ENCODE results near the gene CFI. TPM values are rescaled to one million over a fixed set of nuclear protein-coding genes. Genes with fewer than 3 reads are reported as not detected.
A peak's percentile ranks its signal among the peaks of the same experiment; 100 is the strongest.

Gene CFI
- polyA plus RNA-seq, 1 experiment, result 0.53 TPM

GRCh38 chr4:109703664-109704361, 98.0 kb downstream of the CFI start:
- Histone ChIP-seq H3K27me3 (ENCODE audit: control insufficient read depth, insufficient read depth, low read length) (no peaks in the 10 kb centered on the region), H3K4me3 (ENCODE audit: low read depth, low read length) (peak overlapping the region; percentile 86), H3K9me3 (ENCODE audit: control insufficient read depth, insufficient read depth, low read length) (no peaks in the 10 kb centered on the region; the same call in 1 of the 2 replicates), H3K27ac (ENCODE audit: low read depth, low read length) (no peak overlapping the region)
- POLR2A ChIA-PET, result no interaction called here
- no peak for TF ChIP-seq CTCF (IDR thresholded peaks at IDR 0.05; ENCODE audit: low read depth, low read length)
- no peak for DNase-seq (ENCODE audit: low read depth, low spot score)
- CTCF ChIA-PET, result interaction anchor here (1.0 to 4.9 kb wide), 4 partner anchors 13 to 279 kb away, joined by 3 to 28 read pairs (median 5); partner anchors contain the start of gene PLA2G12A

DNA sequence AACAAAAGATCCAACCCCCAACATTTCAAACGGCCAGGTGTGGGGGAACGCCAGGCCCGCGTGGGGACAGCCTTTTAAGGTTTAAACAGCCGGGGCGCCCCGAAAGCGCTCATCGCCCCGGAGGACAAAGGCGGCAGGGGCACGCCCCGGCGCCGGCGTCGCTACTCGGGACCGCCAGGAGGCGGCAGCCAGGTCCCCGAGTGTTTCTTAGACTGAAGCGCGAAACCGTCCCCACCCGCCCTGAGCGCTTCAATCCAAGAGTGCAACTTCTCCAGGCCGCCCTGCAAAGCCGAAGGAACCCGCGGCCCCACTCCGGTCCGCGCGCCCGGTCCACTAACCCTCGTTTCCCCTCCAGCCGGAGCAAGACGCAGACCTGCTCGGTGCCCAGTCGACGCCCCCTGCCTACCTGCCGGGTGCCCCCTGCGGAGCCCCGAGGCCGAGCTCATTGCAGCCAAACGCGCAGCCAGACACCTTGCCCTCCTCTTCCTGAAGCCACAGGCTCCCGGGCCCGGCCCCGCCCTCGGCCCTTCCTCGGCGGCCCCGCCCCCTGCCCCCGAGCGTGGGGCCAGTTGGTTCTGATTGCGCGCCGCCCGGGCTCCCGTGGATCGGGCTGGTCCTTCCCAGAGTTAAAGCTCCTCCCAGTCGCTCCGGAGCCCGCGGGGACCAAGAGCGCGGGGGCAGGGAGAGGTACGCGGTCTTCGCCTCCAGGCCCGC, 98.7 kb downstream of the CFI start, which contains the start of gene CASP6:
CASP6 (minus strand) TSS at position 496 of the 714 bp plus-strand sequence; CDS start at position 446, 50 bp downstream.
- TF ChIP-seq CTCF (IDR thresholded peaks at IDR 0.05; ENCODE audit: low read depth, low read length), result peak; percentile 71
- Histone ChIP-seq H3K27ac (ENCODE audit: low read depth, low read length) (peak within 1 kb of the TSS; percentile 71), H3K27me3 (ENCODE audit: control insufficient read depth, insufficient read depth, low read length) (no peaks in the 10 kb centered on the region), H3K9me3 (ENCODE audit: control insufficient read depth, insufficient read depth, low read length) (no peaks in the 10 kb centered on the region; the same call in 1 of the 2 replicates), H3K4me3 (ENCODE audit: low read depth, low read length) (peak within 1 kb of the TSS; percentile 86)
- ChIA-PET POLR2A (interaction anchor here (0.7 kb wide), 2 partner anchors 185 to 1342 kb away, joined by 3 read pairs; no protein-coding TSS in a partner anchor), CTCF (interaction anchor here (1.0 to 4.9 kb wide), 4 partner anchors 14 to 278 kb away, joined by 3 to 28 read pairs (median 5); partner anchors contain the start of gene PLA2G12A)
- peak; percentile 21 for DNase-seq (ENCODE audit: low read depth, low spot score)

GRCh38 chr4:109701566-109702410, 100.0 kb downstream of the CFI start:
- peak overlapping the region; percentile 86 for H3K4me3 ChIP-seq (ENCODE audit: low read depth, low read length)
- H3K9me3 ChIP-seq (ENCODE audit: control insufficient read depth, insufficient read depth, low read length), result no peaks in the 10 kb centered on the region; the same call in 1 of the 2 replicates
- no peaks in the 10 kb centered on the region for H3K27me3 ChIP-seq (ENCODE audit: control insufficient read depth, insufficient read depth, low read length)
- H3K27ac ChIP-seq (ENCODE audit: low read depth, low read length), result peak overlapping the region; percentile 71
- no peak for TF ChIP-seq CTCF (IDR thresholded peaks at IDR 0.05; ENCODE audit: low read depth, low read length)
- DNase-seq (ENCODE audit: low read depth, low spot score), result no peak
- ChIA-PET POLR2A (interaction anchor here (0.7 kb wide), 1 partner anchor 56 kb away, joined by 4 read pairs; no protein-coding TSS in a partner anchor), CTCF (interaction anchor here (0.7 to 4.9 kb wide), 6 partner anchors 15 to 787 kb away, joined by 3 to 28 read pairs (median 3); no protein-coding TSS in a partner anchor)

DNA sequence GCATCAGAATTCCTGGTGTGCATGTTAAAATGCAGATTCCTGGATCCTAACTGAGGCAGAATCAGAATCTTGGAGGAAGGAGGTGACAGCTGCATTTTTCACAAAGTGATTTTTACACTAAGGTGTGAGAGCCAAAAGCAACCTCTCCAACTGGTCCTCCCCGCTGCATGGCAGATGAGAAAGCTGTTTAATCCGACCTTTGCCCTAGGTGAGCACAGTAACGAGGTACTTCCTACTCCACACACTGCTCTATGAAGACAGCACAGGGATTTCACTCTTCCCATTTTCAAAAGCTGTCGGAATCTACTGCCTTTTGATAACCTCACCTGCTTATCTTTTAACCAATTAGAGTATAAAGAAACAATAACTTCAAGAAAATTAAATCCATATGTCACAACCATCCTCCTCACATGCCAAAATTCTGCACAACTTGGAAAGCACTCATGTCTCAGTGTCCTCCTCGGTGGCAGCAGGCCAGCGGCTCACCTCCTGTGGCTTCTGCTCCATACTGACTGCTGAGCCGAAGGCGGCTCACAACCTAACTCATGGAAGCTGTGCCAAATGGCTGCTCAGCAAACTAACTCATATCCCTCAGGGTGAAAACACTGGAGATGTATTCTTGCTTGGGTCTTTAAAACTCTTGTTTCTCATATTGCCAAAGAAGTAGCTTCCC, 102.1 kb downstream of the CFI start:
- CTCF ChIA-PET, result interaction anchor here (0.6 to 4.9 kb wide), 7 partner anchors 9 to 644 kb away, joined by 3 to 28 read pairs (median 3); no protein-coding TSS in a partner anchor
- DNase-seq (ENCODE audit: low read depth, low spot score), result no peak
- POLR2A ChIA-PET, result no interaction called here
- H3K9me3 ChIP-seq (ENCODE audit: control insufficient read depth, insufficient read depth, low read length), result no peaks in the 10 kb centered on the region; the same call in 1 of the 2 replicates
- H3K4me3 ChIP-seq (ENCODE audit: low read depth, low read length), result no peak overlapping the region
- H3K27me3 ChIP-seq (ENCODE audit: control insufficient read depth, insufficient read depth, low read length), result no peaks in the 10 kb centered on the region
- no peak overlapping the region for H3K27ac ChIP-seq (ENCODE audit: low read depth, low read length)
- no peak for TF ChIP-seq CTCF (IDR thresholded peaks at IDR 0.05; ENCODE audit: low read depth, low read length)
